ENCODE measurements around the gene METTL8.
"Not testable (repeated sequence)": the region's sequence is repeated elsewhere in the genome, so short reads cannot be mapped to it uniquely, and the experiment has no call there.

The METTL8 gene

GRCh38 chr2:171315781-171316180 lies 118.0 kb downstream of the METTL8 start:
- no peak for DNase-seq

- DNase-seq, result not testable (repeated sequence)
These were observed 121.6 kb downstream of the METTL8 start for GRCh38 chr2:171312182-171312581.

GRCh38 chr2:171311589-171311988 lies 122.2 kb downstream of the METTL8 start:
- not testable (repeated sequence) for DNase-seq

GRCh38 chr2:171310889-171311288 lies 122.9 kb downstream of the METTL8 start:
- no peak for DNase-seq

GRCh38 chr2:171309455-171310286 lies 124.1 kb downstream of the METTL8 start:
- DNase-seq, result no peak

- DNase-seq, result no peak
These were observed 125.3 kb downstream of the METTL8 start for GRCh38 chr2:171308280-171309054.

GRCh38 chr2:171307560-171307959 lies 126.2 kb downstream of the METTL8 start:
- DNase-seq, result no peak

- no peak for DNase-seq
These were observed 135.8 kb downstream of the METTL8 start for GRCh38 chr2:171297956-171298355.

- DNase-seq, result no peak
These were observed 139.2 kb downstream of the METTL8 start for GRCh38 chr2:171294608-171295007.

GRCh38 chr2:171293661-171294060 lies 140.1 kb downstream of the METTL8 start:
- no peak for DNase-seq

GRCh38 chr2:171289991-171290390 lies 143.8 kb downstream of the METTL8 start:
- DNase-seq, result no peak

GRCh38 chr2:171289316-171289715 lies 144.5 kb downstream of the METTL8 start:
- DNase-seq, result no peak

GRCh38 chr2:171287611-171288010 lies 146.2 kb downstream of the METTL8 start:
- DNase-seq, result peak in 1 of 58 donors; percentile 4

GRCh38 chr2:171287036-171287571 lies 146.7 kb downstream of the METTL8 start:
- no peak for DNase-seq

GRCh38 chr2:171281110-171281509 lies 152.7 kb downstream of the METTL8 start:
- DNase-seq, result no peak

- DNase-seq, result no peak
These were observed 153.6 kb downstream of the METTL8 start for GRCh38 chr2:171279983-171280790.

- no peak for DNase-seq
These were observed 159.0 kb downstream of the METTL8 start for GRCh38 chr2:171274757-171275156.

- peak in 7 of 58 donors; percentile 2 to 41 (median 23) for DNase-seq
These were observed 161.8 kb downstream of the METTL8 start for GRCh38 chr2:171271971-171272436.

- no peak for DNase-seq
These were observed 162.4 kb downstream of the METTL8 start for GRCh38 chr2:171271386-171271785.

- no peak for DNase-seq
These were observed 165.7 kb downstream of the METTL8 start for GRCh38 chr2:171267855-171268629.

Data from anterior cingulate cortex (tissue), 58 donors.